ENCODE results near the gene TESMIN.

Gene TESMIN

DNA sequence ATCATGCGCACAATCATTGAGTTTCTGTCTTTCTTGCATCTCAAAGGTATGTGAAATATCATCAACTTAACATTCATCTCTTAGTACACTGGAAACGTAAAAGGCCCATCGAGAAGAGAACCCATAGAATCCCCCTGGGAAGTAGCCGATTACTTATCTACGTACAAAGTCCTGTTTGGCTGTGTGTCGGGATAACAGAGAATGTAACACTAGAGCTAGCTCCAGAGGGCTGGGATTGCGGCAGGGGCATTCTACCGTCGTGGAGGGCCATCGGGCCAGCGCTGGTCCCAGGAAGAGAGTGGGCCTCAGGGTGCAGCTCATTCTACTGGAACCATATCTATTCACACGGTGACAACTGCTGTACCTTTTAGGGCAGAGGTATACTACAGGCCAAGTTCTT is 62.4 kb downstream of the TESMIN start:
- TF ChIP-seq CTCF (IDR thresholded peaks at IDR 0.05; ENCODE audit: insufficient read depth, low read depth, low read length, missing control alignments), result no peak
- no peak for DNase-seq (ENCODE audit: low read depth)
- no peak overlapping the region for H3K4me3 ChIP-seq (ENCODE audit: low read depth, low read length)

GRCh38 chr11:68687986-68688385 is 63.3 kb downstream of the TESMIN start:
- H3K4me3 ChIP-seq (ENCODE audit: low read depth, low read length), result no peak overlapping the region
- no peak for DNase-seq (ENCODE audit: low read depth)
- TF ChIP-seq CTCF (IDR thresholded peaks at IDR 0.05; ENCODE audit: insufficient read depth, low read depth, low read length, missing control alignments), result no peak

GRCh38 chr11:68687311-68687710 is 64.0 kb downstream of the TESMIN start:
- no peak for DNase-seq (ENCODE audit: low read depth)

GRCh38 chr11:68686486-68686885 is 64.8 kb downstream of the TESMIN start:
- TF ChIP-seq CTCF (IDR thresholded peaks at IDR 0.05; ENCODE audit: insufficient read depth, low read depth, low read length, missing control alignments), result no peak
- no peak overlapping the region for H3K4me3 ChIP-seq (ENCODE audit: low read depth, low read length)

More at GRCh38 chr11:68687311-68687710, 64.0 kb downstream of the TESMIN start:
- no peak for TF ChIP-seq CTCF (IDR thresholded peaks at IDR 0.05; ENCODE audit: insufficient read depth, low read depth, low read length, missing control alignments)
- no peak overlapping the region for H3K4me3 ChIP-seq (ENCODE audit: low read depth, low read length)

GRCh38 chr11:68685656-68686380 is 65.5 kb downstream of the TESMIN start:
- no peak for DNase-seq (ENCODE audit: low read depth)
- TF ChIP-seq CTCF (IDR thresholded peaks at IDR 0.05; ENCODE audit: insufficient read depth, low read depth, low read length, missing control alignments), result no peak
- no peak overlapping the region for H3K4me3 ChIP-seq (ENCODE audit: low read depth, low read length)

More at GRCh38 chr11:68686486-68686885, 64.8 kb downstream of the TESMIN start:
- DNase-seq (ENCODE audit: low read depth), result no peak

GRCh38 chr11:68684385-68685356 is 66.6 kb downstream of the TESMIN start, which contains the start of gene GAL:
Gene GAL, plus strand, starts transcription at chr11:68684544. Its CDS starts 380 bp downstream, at chr11:68684924.
- TF ChIP-seq CTCF (IDR thresholded peaks at IDR 0.05; ENCODE audit: insufficient read depth, low read depth, low read length, missing control alignments), result no peak
- H3K4me3 ChIP-seq (ENCODE audit: low read depth, low read length), result no peak within 1 kb of the TSS
- DNase-seq (ENCODE audit: low read depth), result no peak
